GM23338 (cell line): ENCODE measurements around the gene OPALIN. TPM values are rescaled to one million over a fixed set of nuclear protein-coding genes. Genes with fewer than 3 reads are reported as not detected.

Experiments
- ATAC-seq: fragments of 200-7000 bp; cut with Tn5 transposase; 3 replicates; pipeline ENCODE4 v1.9.1; 2020
- DNase-seq: peaks from one replicate; pipeline ENCODE4 v3.0.0-alpha.2; 2015; ENCODE audit warnings: low spot score
- H2AFZ ChIP-seq: fragments of 200-600 bp; sonication (generic); 2 replicates; pipeline ENCODE4 v1.8.0; 2016; ENCODE audit warnings: antibody characterized with exemption, mild to moderate bottlenecking, moderate library complexity
- H3F3A ChIP-seq: fragments of 200-600 bp; sonication (generic); replicated peaks from 2 replicates; pipeline ENCODE4 v1.8.0; 2017; ENCODE audit warnings: antibody characterized with exemption, mixed run types, low read depth
- H3K27ac ChIP-seq: fragments of 200-600 bp; sonication (generic); 2 replicates; pipeline ENCODE4 v1.6.1; 2016; ENCODE audit warnings: low read depth
- H3K27me3 ChIP-seq: fragments of 200-600 bp; sonication (generic); 2 replicates; pipeline ENCODE4 v1.8.0; 2016; ENCODE audit warnings: mild to moderate bottlenecking, mixed run types, moderate library complexity; ENCODE audit not compliant: insufficient read depth
- H3K36me3 ChIP-seq: fragments of 200-600 bp; sonication (generic); 2 replicates; pipeline ENCODE4 v1.8.0; 2016; ENCODE audit warnings: mild to moderate bottlenecking; ENCODE audit not compliant: insufficient read depth
- H3K4me1 ChIP-seq: fragments of 200-600 bp; sonication (generic); 2 replicates; pipeline ENCODE4 v1.8.0; 2016; ENCODE audit warnings: mild to moderate bottlenecking, moderate library complexity; ENCODE audit not compliant: insufficient read depth
- H3K4me2 ChIP-seq: fragments of 200-600 bp; sonication (generic); 2 replicates; pipeline ENCODE4 v1.7.1; 2017; ENCODE audit warnings: mixed run types
- H3K4me3 ChIP-seq: fragments of 200-600 bp; sonication (generic); 2 replicates; pipeline ENCODE4 v1.6.1; 2016; ENCODE audit warnings: mixed run types
- H3K79me2 ChIP-seq: fragments of 200-600 bp; sonication (generic); replicated peaks from 2 replicates; pipeline ENCODE4 v1.8.0; 2017; ENCODE audit warnings: mild to moderate bottlenecking; ENCODE audit not compliant: insufficient read depth
- H3K9me2 ChIP-seq: fragments of 200-600 bp; sonication (generic); 2 replicates; pipeline ENCODE4 v1.8.0; 2017; ENCODE audit not compliant: insufficient read depth
- H4K20me1 ChIP-seq: fragments of 200-600 bp; sonication (generic); replicated peaks from 2 replicates; pipeline ENCODE4 v1.8.0; 2017; ENCODE audit warnings: mild to moderate bottlenecking; ENCODE audit not compliant: insufficient read depth
- H3K27ac Mint-ChIP-seq: 2 replicates; pipeline ENCODE4 v1.8.0; 2020; ENCODE audit warnings: inconsistent platforms, mild to moderate bottlenecking, moderate library complexity, mixed read lengths
- H3K27me3 Mint-ChIP-seq: 3 replicates; pipeline ENCODE4 v1.8.0; 2022; ENCODE audit warnings: low read depth, mild to moderate bottlenecking, moderate library complexity, mixed read lengths, inconsistent platforms; ENCODE audit not compliant: insufficient read depth, poor library complexity
- H3K36me3 Mint-ChIP-seq: 3 replicates; pipeline ENCODE4 v1.8.0; 2021; ENCODE audit warnings: low read depth, mild to moderate bottlenecking, inconsistent platforms, moderate library complexity, mixed read lengths
- H3K4me1 Mint-ChIP-seq: 3 replicates; pipeline ENCODE4 v1.8.0; 2020; ENCODE audit warnings: mild to moderate bottlenecking, inconsistent platforms, mixed read lengths
- H3K4me3 Mint-ChIP-seq: 3 replicates; pipeline ENCODE4 v1.8.0; 2021; ENCODE audit warnings: moderate library complexity, mild to moderate bottlenecking, inconsistent platforms, mixed read lengths
- H3K9me3 Mint-ChIP-seq: 3 replicates; pipeline ENCODE4 v1.8.0; 2020; ENCODE audit warnings: moderate library complexity, mild to moderate bottlenecking, inconsistent platforms, mixed read lengths
- CTCF ChIP-seq, 2 experiments: fragments of 200-600 bp in 1 of 2; sonication (generic) in 1 of 2; conservative IDR thresholded peaks; 2 replicates each; pipeline versions ENCODE4 v1.5.1 to v1.6.1; 2016 to 2017; ENCODE audit warnings: antibody characterized with exemption in 2 of 2, low read depth in 2 of 2, mild to moderate bottlenecking in 2 of 2, moderate library complexity in 1 of 2
- EZH2phosphoT487 ChIP-seq: fragments of 200-600 bp; sonication (generic); IDR thresholded peaks from one replicate; pipeline ENCODE4 v1.8.1; 2018; ENCODE audit warnings: antibody characterized with exemption; ENCODE audit not compliant: unreplicated experiment
- POLR2AphosphoS5 ChIP-seq: IDR thresholded peaks from 2 replicates; pipeline ENCODE4 v1.6.1; 2016; ENCODE audit warnings: antibody characterized with exemption, low read depth
- ZNF331 ChIP-seq: fragments of 250-450 bp; sonication (Bioruptor Pico); IDR thresholded peaks from 2 replicates; pipeline ENCODE4 v1.5.0; 2020; ENCODE audit warnings: low read depth, mild to moderate bottlenecking, moderate library complexity
- polyA plus RNA-seq: library from polyadenylated mRNA; unstranded; fragments of >200 nt; fragmentation: Nextera tagmentation; extraction: Ambion mirVana; gene quantifications from 2 replicates; pipeline ENCODE4 v1.2.1, GENCODE V29; 2016
- total RNA-seq: library from RNA; depleted of rRNA; stranded (reverse); fragments of >200 nt; shearing (Covaris generic); gene quantifications from 2 replicates; pipeline ENCODE4 v1.2.3, GENCODE V29; 2014

The OPALIN gene
- total and polyA plus RNA-seq, 2 experiments from 2014 or later = not detected

- ATAC-seq = peak; percentile 83
- Mint-ChIP-seq H3K27ac (no peak overlapping the region; the same call in 1 of the 2 replicates), H3K4me3 (peak overlapping the region; percentile 71), H3K27me3 (peaks cover 15% of the 10 kb centered on the region), H3K9me3 (no peaks in the 10 kb centered on the region), H3K36me3 (no peaks in the 10 kb centered on the region), H3K4me1 (peaks cover 20% of the 10 kb centered on the region)
- TF ChIP-seq EZH2phosphoT487 (no peak), CTCF (conservative IDR thresholded peaks at IDR 0.05; ENCODE audit: low read depth in 2 of 2) (peak; percentile 84 to 100)
- Histone ChIP-seq H3K27ac (no peak overlapping the region), H2AFZ (peak overlapping the region; percentile 100), H4K20me1 (no peaks in the 10 kb centered on the region), H3F3A (no peaks in the 10 kb centered on the region), H3K79me2 (no peaks in the 10 kb centered on the region), H3K4me3 (peak overlapping the region; percentile 70), H3K36me3 (no peaks in the 10 kb centered on the region), H3K4me2 (peak overlapping the region; percentile 92), H3K9me2 (no peaks in the 10 kb centered on the region), H3K4me1 (peaks cover 6% of the 10 kb centered on the region; the same call in 1 of the 2 replicates), H3K27me3 (peaks cover 11% of the 10 kb centered on the region)
- DNase-seq = peak; percentile 95
These were observed 16.4 kb upstream of the OPALIN start for GRCh38 chr10:96374985-96375830.

- no peaks in the 10 kb centered on the region for H3K36me3 ChIP-seq
- ATAC-seq (peak; percentile 58), DNase-seq (peak; percentile 71)
- H3K4me3 Mint-ChIP-seq = peak overlapping the region; percentile 71
- no peaks in the 10 kb centered on the region for H3F3A ChIP-seq
- peaks cover 20% of the 10 kb centered on the region for H3K4me1 Mint-ChIP-seq
- H3K4me3 ChIP-seq = peak overlapping the region; percentile 70
- TF ChIP-seq ZNF331 (CRISPR knock-in tag) (no peak), CTCF (conservative IDR thresholded peaks at IDR 0.05; ENCODE audit: low read depth in 2 of 2) (peak; percentile 20 to 40; a peak in 2 of 4 replicates), POLR2AphosphoS5 (no peak), EZH2phosphoT487 (no peak)
- no peaks in the 10 kb centered on the region for H3K9me2 ChIP-seq
- H3K27ac Mint-ChIP-seq = no peak overlapping the region
- H3K79me2 ChIP-seq = no peaks in the 10 kb centered on the region
- no peaks in the 10 kb centered on the region for H3K36me3 Mint-ChIP-seq
- H4K20me1 ChIP-seq = no peaks in the 10 kb centered on the region
- H2AFZ ChIP-seq = peak overlapping the region; percentile 100
- H3K4me2 ChIP-seq = peak overlapping the region; percentile 92
- H3K27me3 ChIP-seq = peaks cover 11% of the 10 kb centered on the region
- peaks cover 6% of the 10 kb centered on the region; the same call in 1 of the 2 replicates for H3K4me1 ChIP-seq
- H3K27ac ChIP-seq = no peak overlapping the region
- H3K9me3 Mint-ChIP-seq = no peaks in the 10 kb centered on the region
- H3K27me3 Mint-ChIP-seq = peaks cover 16% of the 10 kb centered on the region
These were observed 15.8 kb upstream of the OPALIN start for GRCh38 chr10:96374639-96374984.
